Neural progenitor cell (in vitro differentiated cells): ENCODE data around the gene PADI4.

Experiments used
- EZH2 ChIP-seq: fragments of 200-600 bp; sonication (generic); IDR thresholded peaks from 2 replicates; pipeline ENCODE4 v1.6.1; 2017; ENCODE audit warnings: antibody characterized with exemption, mild to moderate bottlenecking, moderate library complexity
- TF ChIP-seq, protein P1 (sequence below): fragments of 200-600 bp; sonication (generic); IDR thresholded peaks from 2 replicates; pipeline ENCODE4 v1.5.1; 2017; ENCODE audit warnings: antibody characterized with exemption, mild to moderate bottlenecking

DNA sequence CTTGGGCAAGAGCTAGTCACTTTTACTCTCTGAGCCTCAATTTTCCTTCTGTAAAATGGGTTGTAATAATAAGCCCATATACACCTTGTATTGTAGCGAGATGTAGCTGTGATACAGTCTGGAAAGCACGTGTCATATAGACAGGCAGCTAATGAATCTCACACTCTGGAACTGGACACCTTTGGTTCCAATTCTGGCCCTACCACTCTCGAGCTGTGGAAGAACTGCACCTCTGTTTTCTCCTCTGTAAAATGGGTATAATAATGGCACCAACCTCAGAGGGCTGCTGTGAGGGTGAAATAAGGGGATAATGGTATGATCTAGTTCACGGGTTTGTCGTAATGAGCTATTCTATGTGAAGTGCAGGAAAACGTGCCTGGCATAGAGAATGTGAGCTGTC, 668 bp upstream of the PADI4 start:
- TF ChIP-seq EZH2, result no peak
- TF ChIP-seq, protein P1, sequence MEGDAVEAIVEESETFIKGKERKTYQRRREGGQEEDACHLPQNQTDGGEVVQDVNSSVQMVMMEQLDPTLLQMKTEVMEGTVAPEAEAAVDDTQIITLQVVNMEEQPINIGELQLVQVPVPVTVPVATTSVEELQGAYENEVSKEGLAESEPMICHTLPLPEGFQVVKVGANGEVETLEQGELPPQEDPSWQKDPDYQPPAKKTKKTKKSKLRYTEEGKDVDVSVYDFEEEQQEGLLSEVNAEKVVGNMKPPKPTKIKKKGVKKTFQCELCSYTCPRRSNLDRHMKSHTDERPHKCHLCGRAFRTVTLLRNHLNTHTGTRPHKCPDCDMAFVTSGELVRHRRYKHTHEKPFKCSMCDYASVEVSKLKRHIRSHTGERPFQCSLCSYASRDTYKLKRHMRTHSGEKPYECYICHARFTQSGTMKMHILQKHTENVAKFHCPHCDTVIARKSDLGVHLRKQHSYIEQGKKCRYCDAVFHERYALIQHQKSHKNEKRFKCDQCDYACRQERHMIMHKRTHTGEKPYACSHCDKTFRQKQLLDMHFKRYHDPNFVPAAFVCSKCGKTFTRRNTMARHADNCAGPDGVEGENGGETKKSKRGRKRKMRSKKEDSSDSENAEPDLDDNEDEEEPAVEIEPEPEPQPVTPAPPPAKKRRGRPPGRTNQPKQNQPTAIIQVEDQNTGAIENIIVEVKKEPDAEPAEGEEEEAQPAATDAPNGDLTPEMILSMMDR, result no peak
